Right renal pelvis (tissue), 4 donors: ENCODE measurements around the gene NR2C2. TPM values are rescaled to one million over a fixed set of nuclear protein-coding genes. Genes with fewer than 3 reads are reported as not detected.

Source experiments
- DNase-seq, 4 donors: peaks; one replicate each; pipeline ENCODE4 v3.0.0-alpha.2; 2013; ENCODE audit warnings: low read depth in 4 of 4, low spot score in 3 of 4, missing footprints in 1 of 4
- polyA plus RNA-seq, 4 donors: library from polyadenylated mRNA; unstranded; fragments of 120-200 nt; gene quantifications; one replicate each; pipeline ENCODE4 v1.2.1, GENCODE V29; 2013; ENCODE audit not compliant: insufficient read length in 4 of 4

The NR2C2 gene
- polyA plus RNA-seq, 4 donors, result 38.3 to 47.1 (median 41.1) TPM

- no peak for DNase-seq
Measured at GRCh38 chr3:15014606-15015328, 67.4 kb downstream of the NR2C2 start.

DNA sequence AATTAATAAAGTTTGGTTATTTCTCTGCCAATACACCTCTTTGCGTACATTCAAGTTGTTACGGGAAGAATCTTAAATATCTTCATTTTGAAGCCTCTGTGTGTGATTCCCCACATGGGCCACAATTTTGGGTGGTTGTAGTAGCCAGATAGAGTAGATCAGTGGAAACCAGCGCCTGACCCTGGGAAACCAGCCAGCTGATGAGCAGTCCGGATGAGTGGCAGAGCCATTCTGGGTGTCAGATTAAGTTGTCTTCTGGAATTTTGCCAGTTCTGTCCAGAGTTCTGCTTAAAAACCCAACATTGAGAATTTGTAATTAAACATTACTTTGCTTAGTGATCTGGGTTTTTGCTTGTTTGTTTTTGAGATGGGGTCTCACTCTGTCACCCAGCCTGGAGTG, 68.1 kb downstream of the NR2C2 start:
- no peak for DNase-seq

- no peak for DNase-seq
Measured at GRCh38 chr3:15017191-15017590, 69.8 kb downstream of the NR2C2 start.

DNA sequence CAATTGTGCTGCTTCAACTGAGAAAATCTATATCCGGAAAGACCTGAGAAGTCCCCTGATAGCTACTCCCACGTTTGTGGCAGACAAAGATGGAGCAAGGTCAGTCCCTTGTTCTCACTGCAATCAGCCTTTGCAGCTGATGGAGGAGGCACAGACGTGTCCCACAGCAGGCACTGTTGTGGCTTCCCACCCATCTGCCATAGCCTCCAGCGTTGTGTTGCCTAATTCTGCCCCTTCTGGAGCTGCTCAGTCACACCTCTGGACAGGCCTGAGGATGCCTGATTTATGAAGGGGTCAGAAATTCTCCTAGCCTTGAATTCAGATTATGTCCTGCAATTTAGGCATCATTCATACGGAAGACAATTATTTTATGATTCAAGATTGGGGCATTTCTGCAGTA, 75.9 kb downstream of the NR2C2 start:
- no peak for DNase-seq

DNA sequence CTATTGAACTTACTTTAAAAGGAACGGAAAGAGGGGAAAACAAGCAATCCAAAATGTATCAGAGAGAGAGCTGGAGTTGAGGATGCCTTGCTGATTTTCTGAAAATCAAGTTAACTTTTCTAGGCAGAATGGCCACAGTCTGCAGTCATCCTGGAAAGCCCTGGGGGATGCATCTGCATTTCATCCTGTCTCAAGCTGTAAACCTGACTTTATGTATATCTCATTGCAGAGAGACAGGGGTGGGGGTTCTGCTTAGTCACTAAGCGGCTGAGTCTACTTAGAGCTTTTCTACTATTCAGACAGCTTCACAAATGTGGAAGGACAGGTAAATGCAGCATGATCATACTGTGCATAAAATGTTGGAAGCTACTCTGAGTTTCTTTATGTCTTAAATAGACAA, 76.3 kb downstream of the NR2C2 start:
- no peak for DNase-seq

DNA sequence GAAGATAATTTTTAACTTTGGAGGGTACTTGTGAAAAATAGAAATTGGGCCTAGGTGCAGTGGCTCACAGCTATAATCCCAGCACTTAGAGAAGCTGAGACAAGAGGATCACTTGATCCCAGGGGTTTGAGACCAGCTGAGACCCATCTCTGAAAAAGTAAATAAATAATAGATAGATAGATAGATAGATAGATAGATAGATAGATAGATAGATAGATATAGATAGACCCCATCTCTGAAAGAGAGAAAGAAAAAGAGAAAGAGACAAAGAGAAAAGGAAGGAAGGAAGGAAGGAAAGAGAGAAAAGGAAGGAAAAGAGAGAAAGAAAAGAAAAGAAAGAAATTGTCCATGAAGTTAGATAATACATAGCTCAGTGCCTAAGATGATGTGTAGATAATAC, 82.2 kb downstream of the NR2C2 start:
- DNase-seq, result no peak

DNA sequence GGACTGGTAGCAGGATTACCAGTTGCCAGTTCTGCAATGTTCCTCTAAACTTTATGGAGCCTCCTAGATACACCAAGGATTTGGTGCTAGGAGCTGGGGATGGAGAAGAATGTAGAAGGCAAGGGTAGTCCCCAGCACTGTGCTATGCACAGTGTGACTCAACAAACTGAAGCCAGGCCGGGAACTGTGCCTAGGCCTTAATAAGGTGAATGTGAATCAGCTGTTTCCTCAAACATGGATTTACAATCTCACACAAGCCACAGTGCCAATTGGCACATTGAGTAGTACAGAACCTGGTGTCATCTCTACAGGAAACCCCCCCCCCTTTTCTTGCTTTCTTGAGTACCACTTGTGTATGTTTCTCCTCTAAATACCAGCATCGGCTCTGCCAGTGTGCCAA, 85.3 kb downstream of the NR2C2 start:
- DNase-seq, result no peak

DNA sequence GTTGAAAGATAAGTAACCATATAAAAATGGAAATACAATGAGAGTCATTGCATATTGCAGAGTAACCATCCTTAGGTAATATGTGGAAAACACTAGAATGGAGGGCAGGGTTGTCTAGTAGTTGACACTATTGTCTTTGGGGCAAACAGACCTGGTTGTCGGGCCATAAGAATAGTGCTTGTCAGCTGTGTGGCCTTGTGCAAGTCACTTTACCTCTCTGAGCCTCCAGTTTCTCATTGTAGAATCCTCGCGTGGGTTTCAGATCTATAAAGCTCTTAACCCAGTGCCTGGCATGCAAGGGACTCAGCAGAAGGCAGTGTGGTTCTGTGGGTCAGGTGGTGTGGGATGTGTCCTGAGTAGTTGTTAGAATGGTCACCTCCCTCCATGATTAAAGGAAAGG, 85.7 kb downstream of the NR2C2 start:
- no peak for DNase-seq

DNA sequence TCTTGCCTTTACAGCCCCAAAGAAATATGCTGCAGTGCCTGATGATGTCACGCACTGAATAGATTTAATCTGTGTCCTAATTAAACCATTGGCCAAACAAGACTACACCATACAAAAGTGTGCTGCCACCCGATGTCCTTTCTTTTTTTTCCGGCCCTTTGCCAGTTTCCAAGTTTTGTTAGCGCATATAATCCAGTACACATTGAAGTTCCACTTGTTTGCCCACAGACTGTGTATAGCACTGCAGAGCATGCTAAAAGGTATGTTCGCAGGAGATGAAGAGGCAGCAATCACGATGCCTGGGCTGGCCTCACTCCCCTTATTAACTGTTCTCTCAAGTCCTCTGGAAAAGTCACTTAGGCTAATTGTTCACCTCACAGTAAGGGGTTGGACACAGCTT, 90.9 kb downstream of the NR2C2 start:
- DNase-seq, result no peak

DNA sequence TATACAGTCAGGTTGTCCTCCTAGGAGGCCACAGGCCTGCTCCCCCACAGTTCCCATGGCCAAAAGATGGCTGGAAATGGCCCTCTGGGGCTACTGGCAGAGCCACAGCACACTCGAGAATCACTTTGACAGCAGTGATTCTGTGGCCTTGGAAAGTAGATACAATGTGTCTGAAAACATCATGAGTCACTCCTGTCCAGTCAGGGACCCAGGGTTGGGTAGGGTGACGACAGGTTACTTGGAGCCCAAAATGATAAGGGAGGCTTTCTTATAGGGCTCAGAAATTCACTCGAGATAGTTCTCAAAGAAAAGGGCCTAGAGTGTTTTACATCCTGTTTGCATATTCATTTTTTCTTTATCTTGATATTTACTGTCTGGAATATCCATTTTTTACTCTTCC, 93.5 kb downstream of the NR2C2 start:
- no peak for DNase-seq

DNA sequence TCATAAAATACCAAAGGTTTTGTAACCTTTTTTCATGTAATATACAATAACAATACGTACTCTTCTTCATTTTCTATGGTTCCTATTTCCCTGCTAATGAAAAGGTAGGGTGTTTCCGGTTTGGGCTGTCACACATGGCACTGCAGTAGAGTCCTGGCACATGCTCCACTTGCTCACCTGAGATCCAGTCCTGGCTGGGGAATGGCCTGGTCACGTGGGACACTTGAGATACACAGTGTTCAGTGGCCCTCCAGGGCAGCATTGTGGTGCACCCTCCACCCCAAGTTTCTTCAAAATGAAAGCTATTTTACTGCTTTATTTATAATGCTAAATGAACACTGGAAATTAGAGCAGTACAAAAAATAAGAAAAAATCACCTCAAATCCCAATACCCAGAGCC, 94.6 kb downstream of the NR2C2 start:
- no peak for DNase-seq

GRCh38 chr3:15042936-15043335, 95.6 kb downstream of the NR2C2 start:
- DNase-seq, result no peak

DNA sequence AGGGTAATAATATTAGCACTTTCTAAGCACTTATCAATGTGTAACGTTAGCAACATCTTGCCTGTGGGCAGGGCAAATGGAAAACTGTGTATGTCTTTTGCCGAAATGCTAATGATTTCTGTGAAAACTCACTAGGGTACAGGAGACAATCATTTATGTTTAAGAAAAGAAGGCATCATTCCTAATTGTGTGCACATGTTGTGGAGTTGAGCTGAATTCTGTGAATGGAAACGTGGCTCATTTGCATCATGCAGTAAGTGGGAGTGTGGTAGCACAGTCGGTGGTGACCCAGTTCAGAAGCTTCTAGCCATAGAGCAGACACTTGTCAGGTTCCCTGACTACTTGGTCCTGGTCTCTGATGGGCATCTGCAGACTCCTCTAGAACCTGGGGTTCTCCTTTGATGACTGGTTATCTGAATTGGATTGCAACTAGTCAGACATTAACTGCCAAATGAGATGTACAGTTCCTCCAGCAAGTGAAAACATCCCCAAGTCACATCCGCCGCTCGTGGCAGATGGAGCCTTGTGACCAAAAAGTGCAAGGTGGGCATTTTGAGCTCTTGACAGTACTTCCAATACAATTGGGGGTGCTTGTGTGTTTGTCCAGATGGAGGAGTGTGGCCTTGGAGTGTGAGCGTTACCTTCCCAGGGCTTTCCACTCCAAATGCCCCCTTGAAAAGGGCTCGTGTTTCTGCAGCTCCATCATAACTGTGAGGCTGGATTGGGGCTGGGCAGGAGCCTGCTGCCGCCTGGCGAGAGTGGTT, 96.2 kb downstream of the NR2C2 start:
- no peak for DNase-seq

- DNase-seq, result no peak
Measured at GRCh38 chr3:15044326-15044725, 96.9 kb downstream of the NR2C2 start.

GRCh38 chr3:15045667-15046066, 98.3 kb downstream of the NR2C2 start:
- no peak for DNase-seq

- no peak for DNase-seq
Measured at GRCh38 chr3:15049584-15049983, 102.2 kb downstream of the NR2C2 start.

DNA sequence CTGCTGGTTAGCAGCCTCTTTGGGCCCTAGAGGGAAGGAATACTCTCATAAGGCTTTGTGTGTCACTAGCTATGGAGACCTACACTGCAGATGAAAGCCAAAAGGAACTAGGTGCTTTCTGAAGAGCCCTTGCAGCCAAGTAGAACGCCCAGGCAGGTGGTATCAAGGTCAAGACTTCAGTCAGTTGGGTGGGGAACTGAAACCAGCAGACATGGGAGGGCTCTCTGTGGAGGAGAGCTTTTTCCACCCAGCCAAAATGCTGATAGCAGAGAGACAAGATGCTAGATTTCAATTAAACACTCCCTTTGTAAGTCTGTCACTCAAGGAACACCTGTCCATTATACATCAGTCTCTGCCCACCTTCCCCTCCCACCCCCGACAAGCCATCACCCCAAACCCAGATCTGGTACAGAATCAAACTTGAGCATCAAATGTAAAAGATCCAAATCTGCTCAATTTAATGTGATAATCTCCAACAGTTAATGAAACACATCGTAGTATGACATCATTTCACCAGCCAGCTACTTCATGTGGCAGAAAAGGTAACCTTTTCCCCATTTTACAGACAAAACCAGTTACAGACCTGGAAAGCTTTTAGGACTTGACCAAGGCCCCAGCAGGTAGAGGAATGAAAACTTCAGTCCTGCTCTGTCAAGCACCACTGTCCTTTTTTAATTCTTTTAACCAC, 103.2 kb downstream of the NR2C2 start:
- no peak for DNase-seq

DNA sequence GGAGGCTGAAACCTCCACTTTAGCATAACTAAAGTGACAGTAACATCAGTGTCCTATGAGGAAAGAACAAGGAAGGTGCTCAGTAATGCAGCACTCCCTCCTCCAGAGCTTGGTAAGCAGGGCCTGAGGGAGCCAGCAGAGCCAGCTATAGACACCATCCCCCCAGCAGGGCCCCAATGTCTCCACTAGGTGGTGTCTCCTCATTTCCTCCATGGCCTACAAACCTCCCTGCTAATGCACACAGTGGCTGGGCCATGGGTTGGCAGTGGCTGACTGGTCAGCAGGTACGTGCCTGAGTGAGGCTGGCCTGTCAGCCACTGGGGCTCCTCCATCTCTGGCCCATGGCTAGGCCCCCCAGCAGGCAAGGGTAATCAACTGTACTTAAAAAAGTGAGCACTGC, 104.1 kb downstream of the NR2C2 start:
- DNase-seq, result no peak

DNA sequence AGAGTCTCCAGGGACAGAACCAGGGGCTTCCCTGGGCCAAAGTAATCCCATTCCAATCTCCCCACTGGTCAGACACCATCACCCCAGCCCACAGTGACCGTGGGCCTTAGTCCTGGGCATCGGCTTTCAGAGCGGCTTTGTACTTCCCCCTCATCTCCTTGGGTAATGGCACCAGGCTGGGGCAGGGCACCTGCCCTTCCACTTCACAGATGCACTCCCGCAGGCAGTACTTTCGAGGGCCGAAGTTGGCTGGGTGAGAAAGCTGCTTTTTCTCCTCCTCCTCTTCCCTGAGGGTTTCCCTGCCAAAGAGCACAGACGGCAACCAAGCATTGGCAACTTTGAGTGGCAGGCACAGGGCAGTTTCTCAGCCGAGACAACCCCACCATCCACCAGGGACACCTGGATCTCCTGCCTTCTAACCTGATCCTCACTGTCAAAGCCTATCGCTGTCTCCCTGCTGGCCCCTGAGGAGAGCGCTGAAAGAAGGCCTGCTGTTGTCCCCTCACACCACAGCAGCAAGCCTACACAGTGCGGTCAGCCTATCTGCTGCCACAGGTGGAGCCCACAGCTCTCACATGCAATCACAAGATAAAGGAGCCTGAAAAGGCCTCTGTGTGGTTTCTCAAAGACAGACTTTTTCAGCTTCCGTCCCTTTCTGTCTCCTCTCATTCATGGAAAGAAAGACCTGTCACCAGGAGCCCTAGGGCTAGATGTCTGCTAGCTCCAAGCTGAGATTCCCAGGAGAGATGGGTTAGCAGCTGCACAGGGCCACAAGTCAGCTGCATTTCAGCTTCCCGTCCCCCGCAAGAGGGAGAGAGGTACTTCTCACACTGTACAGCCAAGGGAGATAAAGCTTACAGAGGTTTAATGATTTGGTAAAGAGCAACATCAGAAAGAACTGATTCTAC, 105.2 kb downstream of the NR2C2 start:
- DNase-seq, result no peak

DNA sequence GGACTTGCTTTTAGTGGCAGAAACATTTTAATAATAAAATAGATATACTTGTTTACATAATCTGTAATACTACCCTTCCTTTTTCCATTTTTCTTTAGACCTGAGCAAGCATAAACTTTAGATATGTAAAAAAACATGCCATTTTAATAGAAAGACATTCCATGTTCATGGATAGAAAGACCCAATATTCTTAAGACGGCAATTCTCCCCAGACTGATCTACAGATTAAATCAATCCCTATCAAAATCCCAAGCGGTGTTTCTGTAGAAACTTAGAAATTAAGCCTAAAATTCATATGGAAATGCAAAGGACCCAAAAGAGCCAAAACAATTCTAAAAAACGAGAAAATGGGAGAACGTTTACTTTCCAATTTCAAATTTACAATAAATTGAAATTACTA, 106.2 kb downstream of the NR2C2 start:
- DNase-seq, result no peak
